IMR-90 (cell line): ENCODE data around the gene CKAP4. TPM values are rescaled to one million over a fixed set of nuclear protein-coding genes. Genes with fewer than 3 reads are reported as not detected.

Experiments used
- ATAC-seq: fragments of 200-7000 bp; cut with Tn5 transposase; 2 replicates; pipeline ENCODE4 v1.9.1; 2020; ENCODE audit warnings: low read depth, mild to moderate bottlenecking, moderate library complexity
- Bru-seq: library from RNA; stranded (reverse); fragments of 400-500 nt; gene quantifications from one replicate; lab custom pipeline; 2021; lab: Mats Ljungman, UMichigan
- BruChase-seq, 2 experiments: library from RNA; stranded (reverse); fragments of 400-500 nt; gene quantifications; one replicate each; lab custom pipeline; 2021; lab: Mats Ljungman, UMichigan
- BruUV-seq: library from RNA; stranded (reverse); fragments of 400-500 nt; replicated peaks from 2 replicates; lab custom pipeline; 2021; lab: Mats Ljungman, UMichigan
- CTCF ChIA-PET: fragments of 300-600 bp; formaldehyde crosslinking; extraction: SDS; loops from one replicate; lab custom pipeline; 2021; ENCODE audit warnings: antibody characterized with exemption; lab: Yijun Ruan, JAX
- POLR2A ChIA-PET: fragments of 300-600 bp; sonication (Branson Sonifier 250); formaldehyde crosslinking; loops from one replicate; lab custom pipeline; 2022; ENCODE audit warnings: antibody characterized with exemption; ENCODE audit not compliant: unreplicated experiment; lab: Charles Lee
- DNase-seq: peaks from one replicate; pipeline ENCODE4 v3.0.0; 2013
- H2AFZ ChIP-seq: replicated peaks from 2 replicates; pipeline ENCODE3; 2013; ENCODE audit warnings: low read length, mild to moderate bottlenecking; ENCODE audit not compliant: poor library complexity
- H2AK5ac ChIP-seq: 2 replicates; pipeline ENCODE4 v1.6.1; 2013; ENCODE audit warnings: low read depth, low read length, inconsistent platforms
- H2AK9ac ChIP-seq: replicated peaks from 2 replicates; pipeline ENCODE3; 2013; ENCODE audit warnings: mild to moderate bottlenecking, low read depth, low read length, moderate library complexity; ENCODE audit not compliant: poor library complexity
- H2BK120ac ChIP-seq: 2 replicates; pipeline ENCODE4 v1.6.1; 2013; ENCODE audit warnings: low read depth, low read length, inconsistent platforms
- H2BK15ac ChIP-seq: 3 replicates; pipeline ENCODE4 v1.6.1; 2013; ENCODE audit warnings: low read depth, low read length, inconsistent platforms
- H2BK20ac ChIP-seq: 2 replicates; pipeline ENCODE4 v1.6.1; 2013; ENCODE audit warnings: low read depth, mild to moderate bottlenecking, inconsistent platforms, low read length, moderate library complexity
- H2BK5ac ChIP-seq: 2 replicates; pipeline ENCODE4 v1.6.1; 2013; ENCODE audit warnings: mild to moderate bottlenecking, low read depth, low read length, inconsistent platforms; ENCODE audit not compliant: poor library complexity, severe bottlenecking
- H3K14ac ChIP-seq: replicated peaks from 2 replicates; pipeline ENCODE4 v1.6.1; 2013; ENCODE audit warnings: low read depth, low read length, inconsistent platforms
- H3K18ac ChIP-seq: 2 replicates; pipeline ENCODE4 v1.6.1; 2013; ENCODE audit warnings: low read depth, low read length, control low read depth
- H3K23ac ChIP-seq: 2 replicates; pipeline ENCODE4 v1.6.1; 2013; ENCODE audit warnings: low read depth, low read length, inconsistent platforms
- H3K27ac ChIP-seq: 2 replicates; pipeline ENCODE4 v1.5.1; 2013; ENCODE audit warnings: mild to moderate bottlenecking, control low read depth, low read length; ENCODE audit not compliant: insufficient read depth
- H3K27me3 ChIP-seq: 2 replicates; pipeline ENCODE4 v1.6.1; 2013; ENCODE audit warnings: low read length; ENCODE audit not compliant: control insufficient read depth, insufficient read depth
- H3K36me3 ChIP-seq: 2 replicates; pipeline ENCODE4 v1.6.1; 2013; ENCODE audit warnings: low read length, mixed read lengths; ENCODE audit not compliant: control insufficient read depth, insufficient read depth
- H3K4ac ChIP-seq: 2 replicates; pipeline ENCODE4 v1.6.1; 2013; ENCODE audit warnings: low read depth, low read length, inconsistent platforms
- H3K4me1 ChIP-seq: 2 replicates; pipeline ENCODE4 v1.6.1; 2013; ENCODE audit warnings: low read length, mixed read lengths; ENCODE audit not compliant: control insufficient read depth, insufficient read depth
- H3K4me2 ChIP-seq: 2 replicates; pipeline ENCODE4 v1.6.1; 2013; ENCODE audit warnings: low read depth, mild to moderate bottlenecking, control low read depth, low read length, moderate library complexity
- H3K4me3 ChIP-seq: 2 replicates; pipeline ENCODE4 v1.5.1; 2013; ENCODE audit warnings: low read depth, mild to moderate bottlenecking, control low read depth, low read length, moderate library complexity; ENCODE audit not compliant: insufficient read depth
- H3K56ac ChIP-seq: 2 replicates; pipeline ENCODE4 v1.6.1; 2013; ENCODE audit warnings: low read length, inconsistent platforms; ENCODE audit not compliant: insufficient read depth; ENCODE audit errors: extremely low read depth
- H3K79me1 ChIP-seq, 2 experiments: 2 replicates each; pipeline ENCODE4 v1.6.1; 2013; ENCODE audit warnings: low read length in 2 of 2, inconsistent platforms in 1 of 2, low read depth in 1 of 2
- H3K9ac ChIP-seq: 2 replicates; pipeline ENCODE4 v1.6.1; 2013; ENCODE audit warnings: low read depth, low read length, control low read depth
- H3K9me1 ChIP-seq: 2 replicates; pipeline ENCODE4 v1.6.1; 2013; ENCODE audit warnings: low read length, inconsistent platforms; ENCODE audit not compliant: insufficient read depth
- H3K9me3 ChIP-seq: 2 replicates; pipeline ENCODE4 v1.6.1; 2013; ENCODE audit warnings: low read length; ENCODE audit not compliant: control insufficient read depth, insufficient read depth
- H4K20me1 ChIP-seq: 2 replicates; pipeline ENCODE4 v1.6.1; 2013; ENCODE audit warnings: low read length, inconsistent platforms; ENCODE audit not compliant: insufficient read depth
- H4K5ac ChIP-seq: 2 replicates; pipeline ENCODE4 v1.6.1; 2013; ENCODE audit warnings: mild to moderate bottlenecking, low read depth, low read length, control low read depth
- H4K8ac ChIP-seq, 2 experiments: 2 replicates each; pipeline ENCODE4 v1.6.1; 2013; ENCODE audit warnings: low read depth in 2 of 2, low read length in 2 of 2, control low read depth in 1 of 2, inconsistent platforms in 1 of 2
- H4K91ac ChIP-seq: 2 replicates; pipeline ENCODE4 v1.6.1; 2013; ENCODE audit warnings: low read depth, low read length, inconsistent platforms; ENCODE audit not compliant: insufficient read depth
- BHLHE40 ChIP-seq: fragments of 150-350 bp; IDR thresholded peaks from 2 replicates; pipeline ENCODE4 v1.6.1; 2016; ENCODE audit warnings: mild to moderate bottlenecking, low read depth, low read length
- CEBPB ChIP-seq: IDR thresholded peaks from 2 replicates; pipeline ENCODE4 v1.6.1; 2012; ENCODE audit warnings: low read depth, low read length, improper control_type of control experiment
- MAFK ChIP-seq: IDR thresholded peaks from 2 replicates; pipeline ENCODE4 v1.6.1; 2012; ENCODE audit warnings: low read depth, low read length, improper control_type of control experiment
- MXI1 ChIP-seq: IDR thresholded peaks from 2 replicates; pipeline ENCODE4 v1.6.1; 2012; ENCODE audit warnings: low read depth, mild to moderate bottlenecking, low read length, moderate library complexity, borderline replicate concordance
- NFE2L2 ChIP-seq: fragments of 150-350 bp; IDR thresholded peaks from 2 replicates; pipeline ENCODE4 v1.6.1; 2016; ENCODE audit warnings: low read depth, mild to moderate bottlenecking, low read length
- POLR2A ChIP-seq: IDR thresholded peaks from 2 replicates; pipeline ENCODE4 v1.6.1; 2012; ENCODE audit warnings: mild to moderate bottlenecking, low read depth, low read length
- RAD21 ChIP-seq: IDR thresholded peaks from 2 replicates; pipeline ENCODE4 v1.6.1; 2012; ENCODE audit warnings: low read length, improper control_type of control experiment
- RCOR1 ChIP-seq: IDR thresholded peaks from 2 replicates; pipeline ENCODE4 v1.6.1; 2012; ENCODE audit warnings: mild to moderate bottlenecking, low read length, improper control_type of control experiment; ENCODE audit not compliant: insufficient replicate concordance
- SMC3 ChIP-seq: fragments of 150-350 bp; IDR thresholded peaks from 2 replicates; pipeline ENCODE4 v1.6.1; 2016; ENCODE audit warnings: low read depth, mild to moderate bottlenecking, antibody characterized with exemption, low read length, moderate library complexity
- WGBS, 2 experiments: methylation state at CpG; one replicate each; pipeline versions ENCODE4 v1.1.5 to v1.1.7; 2013; ENCODE audit warnings: missing lambda C conversion rate in 2 of 2; ENCODE audit not compliant: insufficient read length in 1 of 2; ENCODE audit errors: extremely low coverage in 2 of 2; 5-methylcytosine and 5-hydroxymethylcytosine counted together
- dilution Hi-C: fragments of 300-500 bp; cut with HindIII; formaldehyde crosslinking; loops from one replicate; pipeline ENCODE4 v1.14.3; 2018; ENCODE audit warnings: low sequenced_read_pairs; ENCODE audit not compliant: unreplicated experiment
- in situ Hi-C: fragments of 300-500 bp; cut with MboI; formaldehyde crosslinking; loops from 3 replicates; pipeline ENCODE4 v1.14.3; 2019; ENCODE audit warnings: low sequenced_read_pairs, inconsistent platforms, mixed read lengths
- intact Hi-C: fragments of 100-400 bp; cut with micrococcal nuclease; formaldehyde crosslinking; loops from 2 replicates; pipeline ENCODE4 v1.10.0; 2022
- long read RNA-seq: library from polyadenylated mRNA; unstranded; transcript quantifications from one replicate; pipeline ENCODE4 v2.0.0, GENCODE V29; 2021; ENCODE audit not compliant: unreplicated experiment
- polyA plus RNA-seq, 3 experiments: library from polyadenylated mRNA; depleted of rRNA; stranded (reverse); fragments of >200 nt; gene quantifications; 2 replicates each; pipeline ENCODE4 v1.2.3, GENCODE V29; 2012; ENCODE audit warnings: low replicate concordance in 1 of 3
- total RNA-seq: library from RNA; depleted of rRNA; stranded (reverse); fragments of >200 nt; gene quantifications from 2 replicates; pipeline ENCODE4 v1.2.3, GENCODE V29; 2012; rRNA removed
- TF ChIP-seq, protein P1 (sequence below): fragments of 150-350 bp; IDR thresholded peaks from 2 replicates; pipeline ENCODE4 v1.6.1; 2016; ENCODE audit warnings: low read depth, mild to moderate bottlenecking, low read length, moderate library complexity, borderline replicate concordance
- TF ChIP-seq, protein P2 (sequence below): fragments of 150-350 bp; IDR thresholded peaks from 2 replicates; pipeline ENCODE4 v1.6.1; 2017; ENCODE audit warnings: mild to moderate bottlenecking, antibody characterized with exemption, low read length, low read depth

The CKAP4 gene, protein sequence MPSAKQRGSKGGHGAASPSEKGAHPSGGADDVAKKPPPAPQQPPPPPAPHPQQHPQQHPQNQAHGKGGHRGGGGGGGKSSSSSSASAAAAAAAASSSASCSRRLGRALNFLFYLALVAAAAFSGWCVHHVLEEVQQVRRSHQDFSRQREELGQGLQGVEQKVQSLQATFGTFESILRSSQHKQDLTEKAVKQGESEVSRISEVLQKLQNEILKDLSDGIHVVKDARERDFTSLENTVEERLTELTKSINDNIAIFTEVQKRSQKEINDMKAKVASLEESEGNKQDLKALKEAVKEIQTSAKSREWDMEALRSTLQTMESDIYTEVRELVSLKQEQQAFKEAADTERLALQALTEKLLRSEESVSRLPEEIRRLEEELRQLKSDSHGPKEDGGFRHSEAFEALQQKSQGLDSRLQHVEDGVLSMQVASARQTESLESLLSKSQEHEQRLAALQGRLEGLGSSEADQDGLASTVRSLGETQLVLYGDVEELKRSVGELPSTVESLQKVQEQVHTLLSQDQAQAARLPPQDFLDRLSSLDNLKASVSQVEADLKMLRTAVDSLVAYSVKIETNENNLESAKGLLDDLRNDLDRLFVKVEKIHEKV
- total RNA-seq (94.5 and 113 TPM in 2 replicates), polyA plus RNA-seq (2012; rRNA removed) (282 and 297 TPM in 2 replicates), Bru-seq, nascent RNA (percentile 96 among the genes with signal in this experiment), BruChase-seq, experiment 1, labeled RNA remaining after a 6-hour chase (percentile 99 among the genes with signal in this experiment), BruChase-seq, experiment 2, labeled RNA remaining after a 2-hour chase (percentile 97 among the genes with signal in this experiment)
- polyA plus RNA-seq (2012; cell fraction: cytosol; rRNA removed) = 164 and 189 TPM in 2 replicates
- polyA plus RNA-seq (2012; cell fraction: nucleus; rRNA removed; ENCODE audit: low replicate concordance) = 79.4 and 107 TPM in 2 replicates
- long read RNA-seq, transcript CKAP4-201 (2 exons, 3,093 nt) = major isoform, 1,534 of 2,161 reads
- long read RNA-seq, partial matches to known transcripts = 0 of 2,161 reads
- long read RNA-seq, other reads (novel, unspliced or antisense) = 627 of 2,161 reads

DNA sequence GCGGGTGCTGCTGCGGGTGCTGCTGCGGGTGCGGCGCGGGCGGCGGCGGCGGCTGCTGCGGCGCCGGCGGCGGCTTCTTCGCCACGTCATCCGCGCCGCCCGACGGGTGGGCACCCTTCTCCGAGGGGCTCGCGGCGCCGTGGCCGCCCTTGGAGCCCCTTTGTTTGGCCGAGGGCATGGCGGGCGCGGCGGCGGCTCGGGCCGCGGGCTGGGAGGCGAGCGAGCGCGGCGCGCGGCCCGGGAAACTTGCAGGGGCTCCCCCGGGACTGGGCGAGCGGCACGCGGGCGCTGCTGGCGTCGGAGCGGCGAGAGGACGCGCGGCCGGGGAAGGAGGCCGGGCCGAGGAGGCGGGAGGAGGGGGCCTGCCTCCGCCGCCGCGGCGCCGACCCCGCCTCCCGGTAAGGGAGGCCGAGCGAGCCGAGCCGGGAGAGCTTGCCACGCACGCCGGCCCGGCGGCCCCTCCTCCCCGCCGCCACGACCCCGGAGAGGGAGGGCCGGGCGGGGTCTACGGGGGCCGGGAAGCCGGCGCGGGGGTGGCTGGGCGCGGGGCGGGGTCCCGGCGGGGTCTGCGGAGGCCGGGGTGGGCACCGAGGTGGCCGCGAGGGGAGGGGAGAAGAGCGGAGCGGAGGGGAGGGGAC lies at the start of gene CKAP4:
CKAP4 (minus strand) TSS at position 347 of the 638 bp plus-strand sequence; CDS start at position 178, 169 bp downstream.
- Histone ChIP-seq H4K91ac (peak within 1 kb of the TSS; percentile 85), H3K18ac (peak within 1 kb of the TSS; percentile 63; the same call in 1 of the 2 replicates), H2AK5ac (peak within 1 kb of the TSS; percentile 90), H3K4me2 (peak within 1 kb of the TSS; percentile 94), H2BK120ac (peak within 1 kb of the TSS; percentile 45), H3K27me3 (no peaks in the 10 kb centered on the region), H3K9me1 (peaks cover 43% of the 10 kb centered on the region), H4K8ac (peak within 1 kb of the TSS; percentile 70 to 77), H3K56ac (peak within 1 kb of the TSS; percentile 85), H3K79me1 (peaks cover 17 to 45% of the 10 kb centered on the region in 2 experiments), H2AK9ac (peak within 1 kb of the TSS; percentile 94), H3K4me3 (peak within 1 kb of the TSS; percentile 78), H3K36me3 (peaks cover 12% of the 10 kb centered on the region), H3K9ac (peak within 1 kb of the TSS; percentile 95), H3K4me1 (peaks cover 17% of the 10 kb centered on the region), H2AFZ (peak within 1 kb of the TSS; percentile 92), H4K5ac (peak within 1 kb of the TSS; percentile 73), H3K27ac (peak within 1 kb of the TSS; percentile 97), H3K23ac (peak within 1 kb of the TSS; percentile 84), H3K14ac (peak within 1 kb of the TSS; percentile 94), H4K20me1 (peaks cover 37% of the 10 kb centered on the region), H3K4ac (peak within 1 kb of the TSS; percentile 84), H2BK20ac (no peak within 1 kb of the TSS), H2BK15ac (0 out of 3 replicates have a peak within 1 kb of the TSS, but pooled peaks have one; percentile 35), H2BK5ac (peak within 1 kb of the TSS; percentile 86), H3K9me3 (no peaks in the 10 kb centered on the region)
- BruUV-seq = TSS peak; percentile 93
- ChIA-PET POLR2A (interaction anchor here (1.3 kb wide), 1 partner anchor 21 kb away, joined by 3 read pairs; no protein-coding TSS in a partner anchor), CTCF (interaction anchor here (1.2 kb wide), 1 partner anchor 47 kb away, joined by 3 read pairs; no protein-coding TSS in a partner anchor)
- dilution Hi-C loops = no loop called here
- intact Hi-C loops = loop anchor here (2.0 to 5.0 kb wide), 4 partner anchors 40 to 109 kb away; partner anchors contain the start of genes POLR3B and TCP11L2
- 1% methylated on average over 46 of the region's 102 CpGs; no CpG with 5 or more reads in 1 of the 2 experiments for WGBS, 2 experiments
- in situ Hi-C loops = no loop called here
- ATAC-seq (peak; percentile 73), DNase-seq (peak; percentile 82)
- no peak for TF ChIP-seq CEBPB
- TF ChIP-seq RAD21 = no peak
- TF ChIP-seq, protein P1, sequence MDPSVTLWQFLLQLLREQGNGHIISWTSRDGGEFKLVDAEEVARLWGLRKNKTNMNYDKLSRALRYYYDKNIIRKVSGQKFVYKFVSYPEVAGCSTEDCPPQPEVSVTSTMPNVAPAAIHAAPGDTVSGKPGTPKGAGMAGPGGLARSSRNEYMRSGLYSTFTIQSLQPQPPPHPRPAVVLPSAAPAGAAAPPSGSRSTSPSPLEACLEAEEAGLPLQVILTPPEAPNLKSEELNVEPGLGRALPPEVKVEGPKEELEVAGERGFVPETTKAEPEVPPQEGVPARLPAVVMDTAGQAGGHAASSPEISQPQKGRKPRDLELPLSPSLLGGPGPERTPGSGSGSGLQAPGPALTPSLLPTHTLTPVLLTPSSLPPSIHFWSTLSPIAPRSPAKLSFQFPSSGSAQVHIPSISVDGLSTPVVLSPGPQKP = no peak
- no peak for TF ChIP-seq RCOR1
- no peak for TF ChIP-seq SMC3
- no peak for TF ChIP-seq MAFK
- TF ChIP-seq, protein P2, sequence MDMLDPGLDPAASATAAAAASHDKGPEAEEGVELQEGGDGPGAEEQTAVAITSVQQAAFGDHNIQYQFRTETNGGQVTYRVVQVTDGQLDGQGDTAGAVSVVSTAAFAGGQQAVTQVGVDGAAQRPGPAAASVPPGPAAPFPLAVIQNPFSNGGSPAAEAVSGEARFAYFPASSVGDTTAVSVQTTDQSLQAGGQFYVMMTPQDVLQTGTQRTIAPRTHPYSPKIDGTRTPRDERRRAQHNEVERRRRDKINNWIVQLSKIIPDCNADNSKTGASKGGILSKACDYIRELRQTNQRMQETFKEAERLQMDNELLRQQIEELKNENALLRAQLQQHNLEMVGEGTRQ = no peak
- no peak for TF ChIP-seq NFE2L2
- TF ChIP-seq POLR2A = no peak; the same call in none of the 2 replicates
- TF ChIP-seq MXI1 = peak; percentile 74; the same call in 1 of the 2 replicates
- no peak for TF ChIP-seq BHLHE40
